Parathyroid adenoma (tissue), 2 donors: Measurements from ENCODE around the gene SSR3.

Experiments
- H2AFZ ChIP-seq: fragments of 300-600 bp; sonication (generic); one replicate; pipeline ENCODE4 v1.7.0; 2017; ENCODE audit warnings: antibody characterized with exemption, mild to moderate bottlenecking
- H3K27ac ChIP-seq: fragments of 300-600 bp; sonication (generic); one replicate; pipeline ENCODE4 v1.7.0; 2017
- H3K27me3 ChIP-seq: fragments of 300-600 bp; sonication (generic); one replicate; pipeline ENCODE4 v1.7.0; 2017; ENCODE audit warnings: low read length; ENCODE audit not compliant: control insufficient read depth, insufficient read depth
- H3K36me3 ChIP-seq: fragments of 300-600 bp; sonication (generic); one replicate; pipeline ENCODE4 v1.7.0; 2017; ENCODE audit warnings: low read length; ENCODE audit not compliant: control insufficient read depth, insufficient read depth
- H3K4me1 ChIP-seq: fragments of 300-600 bp; sonication (generic); one replicate; pipeline ENCODE4 v1.7.0; 2017; ENCODE audit warnings: control low read depth
- H3K4me2 ChIP-seq: fragments of 300-600 bp; sonication (generic); one replicate; pipeline ENCODE4 v1.7.0; 2017; ENCODE audit warnings: low read length
- H3K4me3 ChIP-seq: fragments of 300-600 bp; sonication (generic); one replicate; pipeline ENCODE4 v1.7.0; 2017; ENCODE audit warnings: low read depth, low read length
- H3K79me2 ChIP-seq: fragments of 300-600 bp; sonication (generic); one replicate; pipeline ENCODE4 v1.7.0; 2017; ENCODE audit warnings: control low read depth
- H3K9ac ChIP-seq: fragments of 300-600 bp; sonication (generic); one replicate; pipeline ENCODE4 v1.7.0; 2017; ENCODE audit warnings: mild to moderate bottlenecking
- H3K9me3 ChIP-seq: fragments of 300-600 bp; sonication (generic); one replicate; pipeline ENCODE4 v1.7.0; 2017; ENCODE audit warnings: low read length; ENCODE audit not compliant: control insufficient read depth
- CTCF ChIP-seq: fragments of 300-600 bp; sonication (generic); IDR thresholded peaks from one replicate; pipeline ENCODE4 v1.7.0; 2017; ENCODE audit warnings: antibody characterized with exemption, mild to moderate bottlenecking
- donor health status: primary hyperparathyroidism.

SSR3 gene

GRCh38 chr3:156583469-156583868 is 28.6 kb upstream of the SSR3 start:
- H3K79me2 ChIP-seq = no peaks in the 10 kb centered on the region
- H3K27me3 ChIP-seq = no peaks in the 10 kb centered on the region
- TF ChIP-seq CTCF = no peak
- no peak overlapping the region for H3K9ac ChIP-seq
- no peak overlapping the region for H3K4me3 ChIP-seq
- H3K27ac ChIP-seq = no peak overlapping the region
- no peak overlapping the region for H2AFZ ChIP-seq
- no peaks in the 10 kb centered on the region for H3K4me1 ChIP-seq
- H3K9me3 ChIP-seq = no peaks in the 10 kb centered on the region
- H3K36me3 ChIP-seq = no peaks in the 10 kb centered on the region
- no peak overlapping the region for H3K4me2 ChIP-seq

GRCh38 chr3:156582532-156583183 is 27.7 kb upstream of the SSR3 start:
- no peak overlapping the region for H3K4me2 ChIP-seq
- H2AFZ ChIP-seq = no peak overlapping the region
- no peaks in the 10 kb centered on the region for H3K27me3 ChIP-seq
- no peaks in the 10 kb centered on the region for H3K9me3 ChIP-seq
- no peaks in the 10 kb centered on the region for H3K79me2 ChIP-seq
- H3K27ac ChIP-seq = no peak overlapping the region
- no peaks in the 10 kb centered on the region for H3K36me3 ChIP-seq
- no peak overlapping the region for H3K9ac ChIP-seq
- no peaks in the 10 kb centered on the region for H3K4me1 ChIP-seq
- no peak overlapping the region for H3K4me3 ChIP-seq
- no peak for TF ChIP-seq CTCF

GRCh38 chr3:156581954-156582353 is 27.0 kb upstream of the SSR3 start:
- H3K36me3 ChIP-seq = no peaks in the 10 kb centered on the region
- H3K27me3 ChIP-seq = no peaks in the 10 kb centered on the region
- H2AFZ ChIP-seq = no peak overlapping the region
- H3K4me3 ChIP-seq = no peak overlapping the region
- H3K9me3 ChIP-seq = no peaks in the 10 kb centered on the region
- no peaks in the 10 kb centered on the region for H3K79me2 ChIP-seq
- no peak overlapping the region for H3K4me2 ChIP-seq
- no peak for TF ChIP-seq CTCF
- H3K9ac ChIP-seq = no peak overlapping the region
- H3K4me1 ChIP-seq = no peaks in the 10 kb centered on the region
- no peak overlapping the region for H3K27ac ChIP-seq

- Histone ChIP-seq H3K9ac (no peak overlapping the region), H2AFZ (no peak overlapping the region), H3K9me3 (no peaks in the 10 kb centered on the region), H3K4me2 (no peak overlapping the region), H3K4me3 (no peak overlapping the region), H3K79me2 (no peaks in the 10 kb centered on the region), H3K36me3 (no peaks in the 10 kb centered on the region), H3K27ac (no peak overlapping the region), H3K4me1 (no peaks in the 10 kb centered on the region), H3K27me3 (no peaks in the 10 kb centered on the region)
- no peak for TF ChIP-seq CTCF
These were observed 26.1 kb upstream of the SSR3 start for GRCh38 chr3:156581033-156581432.

GRCh38 chr3:156579427-156579851 is 24.5 kb upstream of the SSR3 start:
- Histone ChIP-seq H2AFZ (no peak overlapping the region), H3K27me3 (no peaks in the 10 kb centered on the region), H3K27ac (no peak overlapping the region), H3K79me2 (no peaks in the 10 kb centered on the region), H3K4me2 (no peak overlapping the region), H3K36me3 (no peaks in the 10 kb centered on the region), H3K9me3 (no peaks in the 10 kb centered on the region), H3K4me3 (no peak overlapping the region), H3K4me1 (no peaks in the 10 kb centered on the region), H3K9ac (no peak overlapping the region)
- TF ChIP-seq CTCF = no peak
